ENCODE results near the gene TOMM70. TPM values are rescaled to one million over a fixed set of nuclear protein-coding genes. Genes with fewer than 3 reads are reported as not detected.
"Not testable (repeated sequence)": the region's sequence is repeated elsewhere in the genome, so short reads cannot be mapped to it uniquely, and the experiment has no call there.

The TOMM70 gene
- polyA plus RNA-seq, 1 experiment, result 16.1 TPM

DNA sequence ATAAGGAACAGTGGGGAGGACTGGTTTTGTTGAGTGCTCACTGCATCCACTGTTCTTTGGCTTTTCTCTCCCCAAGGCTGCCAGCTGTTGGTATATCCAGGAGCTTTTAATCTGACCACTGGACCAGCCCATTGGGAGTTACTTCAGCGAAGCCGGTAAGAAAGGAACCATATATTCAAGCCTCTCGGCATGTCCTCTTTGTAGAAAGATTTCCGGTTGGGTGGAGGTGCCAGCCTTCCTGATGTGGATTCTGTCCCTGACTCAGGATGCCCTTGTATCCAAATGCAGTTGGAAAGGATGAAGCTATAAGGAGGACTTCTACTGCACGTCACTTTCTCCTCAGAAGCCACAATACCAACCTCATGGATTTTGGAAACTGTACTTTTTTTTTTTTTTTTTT, 52.2 kb downstream of the TOMM70 start:
- Histone ChIP-seq H3K36me3 (ENCODE audit: control insufficient read depth, insufficient read depth, low read length) (peaks cover 8% of the 10 kb centered on the region), H3K27me3 (ENCODE audit: control insufficient read depth, insufficient read depth, low read length) (no peaks in the 10 kb centered on the region), H3K4me3 (ENCODE audit: low read depth, low read length) (no peak overlapping the region)
- CTCF ChIA-PET, result interaction anchor here (1.1 kb wide), 1 partner anchor 11 kb away, joined by 3 read pairs; no protein-coding TSS in a partner anchor
- DNase-seq (ENCODE audit: low read depth), result no peak
- POLR2A ChIA-PET, result no interaction called here
- TF ChIP-seq CTCF (IDR thresholded peaks at IDR 0.05; ENCODE audit: insufficient read depth, low read depth, low read length), result no peak

DNA sequence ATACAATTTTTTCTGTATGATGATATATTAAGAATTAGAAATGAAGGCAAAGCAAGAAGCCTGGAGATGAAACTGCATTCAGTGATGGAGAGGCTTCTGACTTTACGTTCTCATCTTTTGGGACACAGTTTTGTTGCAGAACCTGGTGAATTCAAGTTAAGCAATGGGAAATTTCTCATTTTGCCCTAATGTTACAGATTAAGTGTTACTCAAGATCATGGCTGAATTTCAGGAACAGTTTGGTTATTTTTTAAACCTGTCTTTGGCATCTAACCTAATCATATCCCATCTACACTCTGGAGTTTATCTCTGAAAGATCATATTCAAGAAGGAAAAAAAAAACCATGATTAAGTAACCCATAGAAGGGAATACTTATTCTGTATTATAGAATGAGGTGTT, 60.4 kb downstream of the TOMM70 start:
- ChIA-PET POLR2A (no interaction called here), CTCF (interaction anchor here (1.6 kb wide), 1 partner anchor 32 kb away, joined by 3 read pairs; no protein-coding TSS in a partner anchor)
- TF ChIP-seq CTCF (IDR thresholded peaks at IDR 0.05; ENCODE audit: insufficient read depth, low read depth, low read length), result no peak
- no peak for DNase-seq (ENCODE audit: low read depth)
- Histone ChIP-seq H3K36me3 (ENCODE audit: control insufficient read depth, insufficient read depth, low read length) (peaks cover 2% of the 10 kb centered on the region), H3K4me3 (ENCODE audit: low read depth, low read length) (no peak overlapping the region), H3K27me3 (ENCODE audit: control insufficient read depth, insufficient read depth, low read length) (no peaks in the 10 kb centered on the region)

GRCh38 chr3:100339786-100340185, 61.1 kb downstream of the TOMM70 start:
- no peak overlapping the region for H3K4me3 ChIP-seq (ENCODE audit: low read depth, low read length)
- no peak for TF ChIP-seq CTCF (IDR thresholded peaks at IDR 0.05; ENCODE audit: insufficient read depth, low read depth, low read length)
- DNase-seq (ENCODE audit: low read depth), result no peak
- POLR2A ChIA-PET, result interaction anchor here (0.6 kb wide), 1 partner anchor 90 kb away, joined by 5 read pairs; no protein-coding TSS in a partner anchor
- no peaks in the 10 kb centered on the region for H3K27me3 ChIP-seq (ENCODE audit: control insufficient read depth, insufficient read depth, low read length)
- peaks cover 2% of the 10 kb centered on the region for H3K36me3 ChIP-seq (ENCODE audit: control insufficient read depth, insufficient read depth, low read length)
- CTCF ChIA-PET, result interaction anchor here (1.6 kb wide), 1 partner anchor 32 kb away, joined by 3 read pairs; no protein-coding TSS in a partner anchor

- Histone ChIP-seq H3K4me3 (ENCODE audit: low read depth, low read length) (no peak overlapping the region), H3K27me3 (ENCODE audit: control insufficient read depth, insufficient read depth, low read length) (no peaks in the 10 kb centered on the region), H3K36me3 (ENCODE audit: control insufficient read depth, insufficient read depth, low read length) (peaks cover 2% of the 10 kb centered on the region)
- CTCF ChIA-PET, result interaction anchor here (1.0 to 1.6 kb wide), 3 partner anchors 9 to 33 kb away, joined by 3 to 4 read pairs (median 4); no protein-coding TSS in a partner anchor
- POLR2A ChIA-PET, result no interaction called here
- no peak for TF ChIP-seq CTCF (IDR thresholded peaks at IDR 0.05; ENCODE audit: insufficient read depth, low read depth, low read length)
- DNase-seq (ENCODE audit: low read depth), result no peak
Observed at GRCh38 chr3:100338911-100339310, 62.0 kb downstream of the TOMM70 start.

DNA sequence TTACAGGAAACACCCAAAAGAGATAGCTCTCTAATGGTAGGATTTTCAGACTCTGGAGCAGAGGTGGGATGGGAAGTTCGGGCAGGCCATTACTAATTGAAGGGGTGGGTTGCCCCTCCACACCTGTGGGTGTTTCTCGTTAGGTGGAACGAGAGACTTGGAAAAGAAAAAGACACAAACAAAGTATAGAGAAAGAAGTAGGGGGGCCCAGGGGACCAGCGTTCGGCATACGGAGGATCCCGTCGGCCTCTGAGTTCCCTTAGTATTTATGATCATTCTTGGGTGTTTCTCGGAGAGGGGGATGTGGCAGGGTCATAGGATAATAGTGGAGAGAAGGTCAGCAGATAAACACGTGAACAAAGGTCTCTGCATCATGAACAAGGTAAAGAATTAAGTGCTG, 64.7 kb downstream of the TOMM70 start:
- H3K4me3 ChIP-seq (ENCODE audit: low read depth, low read length); POLR2A ChIA-PET; H3K36me3 ChIP-seq (ENCODE audit: control insufficient read depth, insufficient read depth, low read length); DNase-seq (ENCODE audit: low read depth); H3K27me3 ChIP-seq (ENCODE audit: control insufficient read depth, insufficient read depth, low read length); CTCF ChIA-PET: not testable (repeated sequence)

DNA sequence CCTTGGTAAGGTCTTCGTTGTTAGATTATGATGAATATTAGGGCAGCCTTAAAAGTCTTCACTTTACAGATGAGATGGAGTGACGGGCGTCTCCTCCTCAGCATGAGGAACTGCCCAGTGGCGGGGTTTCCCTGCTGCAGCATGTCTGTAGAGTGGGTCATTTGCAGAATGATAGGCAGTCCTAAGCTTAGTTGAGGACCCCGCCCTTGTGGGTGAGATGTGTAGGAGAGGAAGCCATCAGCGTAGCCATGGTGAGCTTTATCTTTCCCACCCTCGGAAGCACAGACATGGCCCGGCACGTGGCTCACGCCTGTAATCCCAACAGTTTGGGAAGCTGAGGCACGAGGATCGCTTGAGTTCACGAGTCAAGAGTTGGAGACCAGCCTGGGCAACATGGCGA, 65.5 kb downstream of the TOMM70 start:
- Histone ChIP-seq H3K27me3 (ENCODE audit: control insufficient read depth, insufficient read depth, low read length) (no peaks in the 10 kb centered on the region), H3K4me3 (ENCODE audit: low read depth, low read length) (peak overlapping the region; percentile 54), H3K36me3 (ENCODE audit: control insufficient read depth, insufficient read depth, low read length) (no peaks in the 10 kb centered on the region; the same call in 1 of the 2 replicates)
- CTCF ChIA-PET, result interaction anchor here (0.6 to 0.7 kb wide), 2 partner anchors 39 to 856 kb away, joined by 3 read pairs; no protein-coding TSS in a partner anchor
- no peak for TF ChIP-seq CTCF (IDR thresholded peaks at IDR 0.05; ENCODE audit: insufficient read depth, low read depth, low read length)
- POLR2A ChIA-PET, result no interaction called here
- DNase-seq (ENCODE audit: low read depth), result no peak
